ENCODE results near the gene MAPK12. TPM values are rescaled to one million over a fixed set of nuclear protein-coding genes. Genes with fewer than 3 reads are reported as not detected.

The MAPK12 gene
- total and polyA plus RNA-seq, 9 of the 15 experiments (the other 6 are each of a cell fraction or from before 2014, with no cell fraction given), result 0.79 to 71.5 (median 32.8) TPM

GRCh38 chr22:50250249-50250554, 11.3 kb downstream of the MAPK12 start:
- no peaks in the 10 kb centered on the region for H3K9me3 ChIP-seq (replicated peaks; ENCODE audit: control insufficient read depth, insufficient read depth, low read depth, low read length)
- ChIA-PET POLR2A (interaction anchor here (1.0 kb wide), 2 partner anchors 17 to 23 kb away, joined by 3 to 5 read pairs; no protein-coding TSS in a partner anchor), CTCF (ENCODE audit: low intra/inter-chr PET ratio) (no interaction called here)
- H3K27me3 ChIP-seq (ENCODE audit: control insufficient read depth in 2 of 2, insufficient read depth in 2 of 2, low read length in 2 of 2), result no peaks in the 10 kb centered on the region
- no peaks in the 10 kb centered on the region for H3K9me1 ChIP-seq (ENCODE audit: control insufficient read depth, insufficient read depth, low read length)
- H3K36me3 ChIP-seq (ENCODE audit: control insufficient read depth, insufficient read depth, low read length), result peaks cover 59% of the 10 kb centered on the region; the same call in 2 of the 3 replicates
- H3K27ac ChIP-seq (ENCODE audit: extremely low read depth, low read depth, low read length), result peak overlapping the region; percentile 83; the same call in 2 of the 3 replicates
- FAIRE-seq (no peak), ATAC-seq (no peak), DNase-seq (ENCODE audit: extremely low read depth in 1 of 4, low spot score in 3 of 4) (no peak)
- peaks cover 29% of the 10 kb centered on the region for H3K79me2 ChIP-seq (ENCODE audit: control insufficient read depth, insufficient read depth, low read length)
- no TSS peak for BruUV-seq (replicated peaks)
- intact Hi-C loops (cut with micrococcal nuclease) (no loop called here), in situ Hi-C loops (cut with MboI) (no loop called here)
- 59% methylated on average over 9 of the region's 11 CpGs for WGBS (ENCODE audit: insufficient coverage, low coverage, missing lambda C conversion rate)
- H3K4me2 ChIP-seq (ENCODE audit: insufficient read depth, low read length), result peak overlapping the region; percentile 83
- peak overlapping the region; percentile 62 for H3K4me3 ChIP-seq
- H4K20me1 ChIP-seq (replicated peaks; ENCODE audit: control insufficient read depth, insufficient read depth, low read length), result no peaks in the 10 kb centered on the region
- peaks cover 9 to 88% of the 10 kb centered on the region in 2 experiments for H3K4me1 ChIP-seq (replicated peaks in 1 of 2; ENCODE audit: control insufficient read depth in 2 of 2, insufficient read depth in 2 of 2, low read length in 2 of 2)
- H2AFZ ChIP-seq (ENCODE audit: low read depth, low read length), result no peak overlapping the region
- H3K9ac ChIP-seq (ENCODE audit: insufficient read depth in 1 of 2, low read depth in 2 of 2, low read length in 2 of 2), result peak overlapping the region; percentile 83 to 98
- no peak for TF ChIP-seq CCAR2 (IDR thresholded peaks at IDR 0.05; ENCODE audit: low read depth, low read length)
- TF ChIP-seq IRF2 (CRISPR knock-in tag; IDR thresholded peaks at IDR 0.05), result no peak
- TF ChIP-seq BCLAF1 (IDR thresholded peaks at IDR 0.05; ENCODE audit: borderline replicate concordance in 1 of 2, control insufficient read depth in 1 of 2, low read depth in 2 of 2, low read length in 1 of 2), result no peak
- TF ChIP-seq SMARCC2 (IDR thresholded peaks at IDR 0.05; ENCODE audit: low read depth), result no peak
- TF ChIP-seq HDGF (IDR thresholded peaks at IDR 0.05), result no peak
- no peak for TF ChIP-seq ZNF175 (CRISPR knock-in tag; IDR thresholded peaks at IDR 0.05; ENCODE audit: low read depth)
- peak; percentile 30 for TF ChIP-seq RBM22 (IDR thresholded peaks at IDR 0.05; ENCODE audit: low read depth, low read length, poor library complexity, severe bottlenecking)
- 0 out of 4 replicates have a peak, but pooled peaks of 1 of the 2 experiments have one; percentile 11 for TF ChIP-seq TEAD1 (CRISPR knock-in tag; IDR thresholded peaks at IDR 0.05)
- TF ChIP-seq CBX2 (IDR thresholded peaks at IDR 0.05; ENCODE audit: insufficient read depth, low read length, poor library complexity, severe bottlenecking), result no peak
- no peak for TF ChIP-seq KHSRP (IDR thresholded peaks at IDR 0.05)
- TF ChIP-seq ATF6 (CRISPR knock-in tag; IDR thresholded peaks at IDR 0.05), result no peak
- no peak for TF ChIP-seq ZFP30 (CRISPR knock-in tag; IDR thresholded peaks at IDR 0.05; ENCODE audit: borderline replicate concordance)
- TF ChIP-seq GABPB1 (CRISPR knock-in tag; IDR thresholded peaks at IDR 0.05), result no peak
- TF ChIP-seq POLR2G (IDR thresholded peaks at IDR 0.05; ENCODE audit: low read depth, low read length), result peak; percentile 71
- TF ChIP-seq ZBTB2 (IDR thresholded peaks at IDR 0.05), result no peak
- no peak for TF ChIP-seq CBX1 (IDR thresholded peaks at IDR 0.05; ENCODE audit: low read depth)
- TF ChIP-seq ZFX (CRISPR knock-in tag; IDR thresholded peaks at IDR 0.05), result no peak
- no peak for TF ChIP-seq ZNF583 (CRISPR knock-in tag; IDR thresholded peaks at IDR 0.05)
